ENCODE measurements around the gene ZNF862. TPM values are rescaled to one million over a fixed set of nuclear protein-coding genes. Genes with fewer than 3 reads are reported as not detected.

The ZNF862 gene
- total RNA-seq, 1 donor from 2014 or later = 20.7 TPM

DNA sequence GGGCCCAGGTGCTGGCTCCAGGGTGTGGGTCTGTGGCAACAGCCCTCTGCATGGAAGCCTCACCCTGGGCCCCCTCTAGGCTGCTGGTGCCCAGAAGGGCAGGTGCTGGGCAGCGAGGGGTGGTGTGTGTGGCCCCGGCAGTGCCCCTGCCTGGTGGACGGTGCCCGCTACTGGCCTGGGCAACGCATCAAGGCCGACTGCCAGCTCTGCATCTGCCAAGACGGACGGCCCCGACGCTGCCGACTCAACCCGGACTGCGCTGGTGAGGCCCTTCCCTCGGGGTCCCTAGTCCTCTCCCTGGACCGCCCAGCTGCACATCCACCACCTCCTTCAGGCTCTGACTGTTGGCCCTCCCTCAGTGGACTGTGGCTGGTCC is 46.0 kb upstream of the ZNF862 start:
- no peak overlapping the region for H3K4me3 ChIP-seq
- peaks cover 36% of the 10 kb centered on the region for H3K27me3 ChIP-seq (ENCODE audit: low read depth)
- peaks cover 9% of the 10 kb centered on the region for H3K4me1 ChIP-seq
- no peaks in the 10 kb centered on the region for H3K9me3 ChIP-seq
- TF ChIP-seq CTCF (IDR thresholded peaks at IDR 0.05) = no peak
- intact Hi-C loops (cut with DNase I) = no loop called here
- no peak overlapping the region for H3K27ac ChIP-seq
- ATAC-seq (no peak), DNase-seq (no peak)
- no peaks in the 10 kb centered on the region for H3K36me3 ChIP-seq

DNA sequence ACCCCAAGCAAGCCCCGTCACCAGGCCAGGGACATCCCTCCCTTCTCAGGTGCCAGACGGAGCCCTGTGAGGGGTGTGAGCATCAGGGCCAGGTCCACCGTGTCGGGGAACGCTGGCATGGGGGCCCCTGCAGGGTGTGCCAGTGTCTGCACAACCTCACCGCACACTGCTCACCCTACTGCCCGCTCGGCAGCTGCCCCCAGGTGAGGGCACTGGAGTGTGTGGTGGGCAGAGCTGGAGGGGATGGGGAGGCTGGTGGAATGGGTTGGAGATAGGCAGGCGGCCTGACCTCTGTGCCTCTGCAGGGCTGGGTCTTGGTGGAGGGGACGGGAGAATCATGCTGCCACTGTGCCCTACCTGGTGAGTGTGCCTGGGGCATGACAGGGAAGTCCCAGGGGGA is 44.9 kb upstream of the ZNF862 start:
- DNase-seq = no peak
- Histone ChIP-seq H3K4me3 (no peak overlapping the region), H3K27me3 (ENCODE audit: low read depth) (peaks cover 31% of the 10 kb centered on the region), H3K27ac (no peak overlapping the region), H3K4me1 (no peaks in the 10 kb centered on the region), H3K36me3 (no peaks in the 10 kb centered on the region), H3K9me3 (no peaks in the 10 kb centered on the region)
- TF ChIP-seq CTCF (IDR thresholded peaks at IDR 0.05) = no peak
- ATAC-seq = no peak
- intact Hi-C loops (cut with DNase I) = no loop called here

DNA sequence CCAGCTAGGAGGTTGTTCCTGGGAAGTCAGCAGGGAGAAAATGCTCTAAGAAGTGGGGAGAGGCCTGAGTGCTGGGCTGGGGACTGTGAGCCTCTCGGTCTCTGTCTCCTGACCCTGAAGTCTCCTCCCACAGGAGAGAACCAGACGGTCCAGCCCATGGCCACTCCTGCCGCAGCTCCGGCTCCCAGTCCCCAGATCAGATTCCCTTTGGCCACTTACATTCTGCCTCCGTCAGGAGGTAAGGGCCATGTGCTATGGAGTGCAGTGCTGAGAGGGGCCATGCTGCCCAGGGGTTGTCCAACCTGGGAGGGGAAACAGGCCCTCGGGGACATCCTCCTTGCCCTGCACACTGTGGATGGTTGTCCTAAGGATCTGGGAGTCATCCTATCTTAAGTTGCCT is 43.5 kb upstream of the ZNF862 start:
- DNase-seq = no peak
- no peak for ATAC-seq
- Histone ChIP-seq H3K4me3 (no peak overlapping the region), H3K36me3 (no peaks in the 10 kb centered on the region), H3K4me1 (no peaks in the 10 kb centered on the region), H3K9me3 (no peaks in the 10 kb centered on the region), H3K27me3 (ENCODE audit: low read depth) (peaks cover 17% of the 10 kb centered on the region), H3K27ac (no peak overlapping the region)
- intact Hi-C loops (cut with DNase I) = no loop called here
- no peak for TF ChIP-seq CTCF (IDR thresholded peaks at IDR 0.05)

GRCh38 chr7:149795126-149795525 is 43.0 kb upstream of the ZNF862 start:
- H3K9me3 ChIP-seq = no peaks in the 10 kb centered on the region
- intact Hi-C loops (cut with DNase I) = no loop called here
- ATAC-seq (no peak), DNase-seq (no peak)
- H3K4me3 ChIP-seq = no peak overlapping the region
- H3K27ac ChIP-seq = no peak overlapping the region
- no peaks in the 10 kb centered on the region for H3K36me3 ChIP-seq
- H3K4me1 ChIP-seq = no peaks in the 10 kb centered on the region
- peaks cover 12% of the 10 kb centered on the region for H3K27me3 ChIP-seq (ENCODE audit: low read depth)
- TF ChIP-seq CTCF (IDR thresholded peaks at IDR 0.05) = no peak

DNA sequence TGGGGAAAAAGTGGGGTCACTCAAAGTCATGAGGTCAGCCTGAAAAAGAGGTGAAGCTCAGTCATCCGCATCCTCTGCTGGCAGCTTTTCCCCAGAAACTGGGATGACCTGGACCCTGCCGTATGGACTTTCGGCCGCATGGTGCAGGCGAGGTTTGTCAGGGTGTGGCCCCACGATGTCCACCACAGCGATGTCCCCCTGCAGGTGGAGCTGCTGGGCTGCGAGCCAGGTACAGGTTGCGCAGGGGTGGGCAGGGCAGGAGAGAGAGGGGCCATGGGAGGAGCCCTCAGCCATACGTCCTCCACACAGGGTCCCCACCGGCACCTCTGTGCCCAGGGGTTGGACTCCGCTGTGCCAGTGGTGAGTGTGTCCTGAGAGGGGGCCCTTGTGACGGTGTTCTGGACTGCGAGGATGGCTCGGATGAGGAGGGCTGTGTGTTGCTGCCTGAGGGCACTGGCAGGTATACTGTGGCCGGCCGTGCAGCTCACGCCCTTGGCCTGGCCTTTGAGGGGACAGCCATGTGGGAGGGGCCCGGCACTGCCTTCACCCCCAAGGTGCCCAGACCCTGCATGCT is 41.8 kb upstream of the ZNF862 start:
- Histone ChIP-seq H3K4me3 (no peak overlapping the region), H3K9me3 (no peaks in the 10 kb centered on the region), H3K36me3 (no peaks in the 10 kb centered on the region), H3K4me1 (no peaks in the 10 kb centered on the region), H3K27ac (no peak overlapping the region), H3K27me3 (ENCODE audit: low read depth) (no peaks in the 10 kb centered on the region)
- intact Hi-C loops (cut with DNase I) = no loop called here
- ATAC-seq = no peak
- DNase-seq = no peak
- no peak for TF ChIP-seq CTCF (IDR thresholded peaks at IDR 0.05)

DNA sequence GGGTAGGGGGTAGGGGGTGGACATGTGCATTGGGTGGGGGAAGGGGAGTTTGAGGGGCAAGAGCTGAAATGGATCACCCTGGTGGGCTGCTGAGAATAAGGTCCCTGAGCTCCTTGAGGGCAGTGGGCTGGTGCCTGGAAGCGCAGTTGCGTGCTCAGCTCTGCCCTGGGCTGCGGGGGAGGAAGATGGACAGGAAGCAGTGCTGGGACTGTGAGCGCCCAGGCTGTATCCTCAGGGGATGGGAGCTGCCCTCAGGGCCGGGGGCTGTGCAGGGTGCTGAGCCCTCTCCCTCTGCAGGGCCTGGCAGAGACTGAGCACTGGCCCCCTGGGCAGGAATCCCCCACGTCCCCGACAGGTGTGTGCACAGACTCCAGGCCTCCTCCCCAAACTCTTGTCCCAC is 40.4 kb upstream of the ZNF862 start:
- intact Hi-C loops (cut with DNase I) = no loop called here
- no peak for TF ChIP-seq CTCF (IDR thresholded peaks at IDR 0.05)
- DNase-seq (no peak), ATAC-seq (no peak)
- Histone ChIP-seq H3K4me1 (no peaks in the 10 kb centered on the region), H3K27me3 (ENCODE audit: low read depth) (no peaks in the 10 kb centered on the region), H3K27ac (no peak overlapping the region), H3K36me3 (no peaks in the 10 kb centered on the region), H3K4me3 (no peak overlapping the region), H3K9me3 (no peaks in the 10 kb centered on the region)
